Nephron progenitor cell (in vitro differentiated cells): Measurements from ENCODE around the gene NKIRAS1.
A peak's percentile ranks its signal among the peaks of the same experiment; 100 is the strongest.

ENCODE experiments used
- DNase-seq: peaks from one replicate; pipeline ENCODE4 v3.0.0; 2021
- H3K27ac Mint-ChIP-seq: 2 replicates; pipeline ENCODE4 v1.8.0; 2021; ENCODE audit warnings: mild to moderate bottlenecking, moderate library complexity, mixed read lengths
- H3K27me3 Mint-ChIP-seq: 2 replicates; pipeline ENCODE4 v1.8.0; 2021; ENCODE audit warnings: mild to moderate bottlenecking, low read depth, mixed read lengths; ENCODE audit not compliant: poor library complexity
- H3K36me3 Mint-ChIP-seq: 2 replicates; pipeline ENCODE4 v1.8.0; 2021; ENCODE audit warnings: low read depth, mixed read lengths
- H3K4me1 Mint-ChIP-seq: 2 replicates; pipeline ENCODE4 v1.8.0; 2021; ENCODE audit warnings: mixed read lengths
- H3K4me3 Mint-ChIP-seq: 2 replicates; pipeline ENCODE4 v1.8.0; 2021; ENCODE audit warnings: mild to moderate bottlenecking, moderate library complexity, mixed read lengths
- H3K9me3 Mint-ChIP-seq: 2 replicates; pipeline ENCODE4 v1.8.0; 2021; ENCODE audit warnings: mild to moderate bottlenecking, moderate library complexity, mixed read lengths
- TF ChIP-seq, protein P1 (sequence below): fragments of 200-600 bp; sonication (generic); IDR thresholded peaks from 2 replicates; pipeline ENCODE4 v1.5.0; 2021; ENCODE audit warnings: antibody characterized with exemption

NKIRAS1 gene

DNA sequence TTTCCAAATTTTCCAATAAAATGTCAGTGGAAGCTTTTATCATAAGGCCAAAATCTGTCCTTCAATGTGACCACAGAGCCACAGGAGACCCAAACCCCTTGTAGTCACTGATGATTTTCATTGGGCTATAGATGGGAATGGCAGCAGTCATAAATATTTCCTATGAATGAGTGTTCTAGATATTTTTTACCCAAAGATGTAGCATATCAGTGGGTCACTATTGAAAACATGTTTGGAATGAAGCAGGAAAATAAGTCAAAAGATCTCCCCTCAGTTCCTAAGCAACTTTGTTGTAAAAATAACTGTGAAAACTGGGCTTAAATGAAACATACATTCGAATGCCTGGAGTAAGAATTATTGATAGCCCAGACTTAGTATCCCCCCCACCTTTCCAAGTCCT is 49.0 kb downstream of the NKIRAS1 start:
- no peak overlapping the region for H3K4me3 Mint-ChIP-seq
- H3K4me1 Mint-ChIP-seq = peaks cover 71% of the 10 kb centered on the region
- no peak for DNase-seq
- H3K27me3 Mint-ChIP-seq = no peaks in the 10 kb centered on the region
- peaks cover 34% of the 10 kb centered on the region for H3K36me3 Mint-ChIP-seq
- H3K27ac Mint-ChIP-seq = no peak overlapping the region
- TF ChIP-seq, protein P1, sequence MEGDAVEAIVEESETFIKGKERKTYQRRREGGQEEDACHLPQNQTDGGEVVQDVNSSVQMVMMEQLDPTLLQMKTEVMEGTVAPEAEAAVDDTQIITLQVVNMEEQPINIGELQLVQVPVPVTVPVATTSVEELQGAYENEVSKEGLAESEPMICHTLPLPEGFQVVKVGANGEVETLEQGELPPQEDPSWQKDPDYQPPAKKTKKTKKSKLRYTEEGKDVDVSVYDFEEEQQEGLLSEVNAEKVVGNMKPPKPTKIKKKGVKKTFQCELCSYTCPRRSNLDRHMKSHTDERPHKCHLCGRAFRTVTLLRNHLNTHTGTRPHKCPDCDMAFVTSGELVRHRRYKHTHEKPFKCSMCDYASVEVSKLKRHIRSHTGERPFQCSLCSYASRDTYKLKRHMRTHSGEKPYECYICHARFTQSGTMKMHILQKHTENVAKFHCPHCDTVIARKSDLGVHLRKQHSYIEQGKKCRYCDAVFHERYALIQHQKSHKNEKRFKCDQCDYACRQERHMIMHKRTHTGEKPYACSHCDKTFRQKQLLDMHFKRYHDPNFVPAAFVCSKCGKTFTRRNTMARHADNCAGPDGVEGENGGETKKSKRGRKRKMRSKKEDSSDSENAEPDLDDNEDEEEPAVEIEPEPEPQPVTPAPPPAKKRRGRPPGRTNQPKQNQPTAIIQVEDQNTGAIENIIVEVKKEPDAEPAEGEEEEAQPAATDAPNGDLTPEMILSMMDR = no peak
- peaks cover 13% of the 10 kb centered on the region for H3K9me3 Mint-ChIP-seq

- Mint-ChIP-seq H3K4me1 (peaks cover 71% of the 10 kb centered on the region), H3K9me3 (peaks cover 12% of the 10 kb centered on the region), H3K36me3 (peaks cover 35% of the 10 kb centered on the region), H3K4me3 (peak overlapping the region; percentile 43), H3K27me3 (no peaks in the 10 kb centered on the region), H3K27ac (peak overlapping the region; percentile 43)
- TF ChIP-seq, protein P1 = no peak
- no peak for DNase-seq
Observed at GRCh38 chr3:23867400-23867799, 49.4 kb downstream of the NKIRAS1 start.

DNA sequence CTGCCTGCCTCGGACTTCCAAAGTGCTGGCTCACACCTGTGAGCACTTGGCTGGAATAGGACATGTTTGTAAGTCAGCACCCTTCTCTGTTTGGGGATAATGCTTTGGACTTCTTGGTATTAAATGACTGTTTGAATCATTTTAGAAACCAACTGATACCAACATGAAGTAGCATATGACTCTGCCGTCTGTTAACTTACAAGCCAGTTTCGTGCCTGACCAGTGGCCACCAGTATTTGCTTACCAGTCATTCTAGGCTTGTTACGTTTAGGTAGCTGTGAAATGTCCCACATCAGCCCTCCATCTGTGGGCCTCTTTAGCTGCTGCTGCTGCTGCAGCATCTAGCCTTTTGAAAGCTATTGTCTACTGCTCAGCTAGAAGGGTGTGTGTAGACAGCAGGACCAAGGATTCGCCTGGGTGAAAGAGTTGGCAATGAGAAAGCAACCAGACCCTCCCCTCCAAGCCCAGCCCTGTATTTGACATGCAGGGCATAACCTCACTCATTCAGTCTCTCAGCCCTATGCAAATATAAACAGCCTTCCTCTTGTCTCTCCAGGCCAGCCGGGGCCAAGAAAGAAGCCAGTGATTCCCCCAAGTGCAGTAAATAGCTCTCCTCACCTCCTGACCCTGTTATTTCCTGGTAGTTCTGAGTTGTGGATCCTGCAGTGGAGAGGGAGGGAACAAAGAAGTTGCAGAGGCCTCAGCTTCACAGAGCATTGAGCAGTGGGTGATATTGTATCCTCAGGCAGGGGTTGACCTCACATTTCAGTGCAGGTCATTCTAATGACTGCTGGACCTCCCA is 51.0 kb downstream of the NKIRAS1 start:
- H3K27me3 Mint-ChIP-seq = no peaks in the 10 kb centered on the region
- peaks cover 78% of the 10 kb centered on the region for H3K4me1 Mint-ChIP-seq
- peak overlapping the region; percentile 76 for H3K4me3 Mint-ChIP-seq
- H3K36me3 Mint-ChIP-seq = peaks cover 45% of the 10 kb centered on the region
- peak overlapping the region; percentile 64 for H3K27ac Mint-ChIP-seq
- DNase-seq = peak; percentile 63
- peaks cover 5% of the 10 kb centered on the region for H3K9me3 Mint-ChIP-seq
- TF ChIP-seq, protein P1 = no peak

GRCh38 chr3:23864931-23865330 is 51.9 kb downstream of the NKIRAS1 start:
- no peaks in the 10 kb centered on the region for H3K27me3 Mint-ChIP-seq
- H3K36me3 Mint-ChIP-seq = peaks cover 41% of the 10 kb centered on the region
- H3K9me3 Mint-ChIP-seq = peaks cover 1% of the 10 kb centered on the region
- peak overlapping the region; percentile 64 for H3K27ac Mint-ChIP-seq
- DNase-seq = no peak
- peaks cover 82% of the 10 kb centered on the region for H3K4me1 Mint-ChIP-seq
- peak overlapping the region; percentile 76 for H3K4me3 Mint-ChIP-seq
- TF ChIP-seq, protein P1 = no peak

GRCh38 chr3:23863060-23863459 is 53.7 kb downstream of the NKIRAS1 start:
- H3K9me3 Mint-ChIP-seq = no peaks in the 10 kb centered on the region
- H3K36me3 Mint-ChIP-seq = peaks cover 40% of the 10 kb centered on the region
- no peak overlapping the region for H3K4me3 Mint-ChIP-seq
- H3K27me3 Mint-ChIP-seq = no peaks in the 10 kb centered on the region
- peak overlapping the region; percentile 20 for H3K27ac Mint-ChIP-seq
- no peak for DNase-seq
- peaks cover 82% of the 10 kb centered on the region for H3K4me1 Mint-ChIP-seq
- TF ChIP-seq, protein P1 = no peak

DNA sequence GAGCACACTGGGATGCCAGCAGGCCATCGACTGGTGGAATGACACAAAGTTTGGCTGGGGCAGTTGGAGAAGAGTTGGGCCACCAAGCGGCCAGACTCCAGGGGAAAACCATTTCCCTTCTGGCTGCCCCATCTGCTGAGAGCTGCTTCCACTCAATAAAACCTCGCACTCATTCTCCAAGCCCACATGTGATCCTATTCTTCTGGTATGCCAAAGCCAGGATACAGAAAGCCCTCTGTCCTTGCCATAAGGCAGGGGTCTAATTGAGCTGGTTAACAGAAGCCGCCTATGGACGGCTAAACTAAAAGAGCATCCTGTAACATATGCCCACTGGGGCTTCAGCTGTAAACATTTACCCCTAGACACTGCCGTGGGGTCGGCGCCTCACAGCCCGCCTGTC is 55.1 kb downstream of the NKIRAS1 start:
- TF ChIP-seq, protein P1 = no peak
- peaks cover 45% of the 10 kb centered on the region for H3K36me3 Mint-ChIP-seq
- no peaks in the 10 kb centered on the region for H3K9me3 Mint-ChIP-seq
- no peaks in the 10 kb centered on the region for H3K27me3 Mint-ChIP-seq
- no peak for DNase-seq
- H3K27ac Mint-ChIP-seq = no peak overlapping the region
- H3K4me3 Mint-ChIP-seq = no peak overlapping the region
- H3K4me1 Mint-ChIP-seq = peaks cover 82% of the 10 kb centered on the region
